Neural cell (in vitro differentiated cells): Measurements from ENCODE around the gene PPM1H. TPM values are rescaled to one million over a fixed set of nuclear protein-coding genes. Genes with fewer than 3 reads are reported as not detected.

ENCODE experiments used
- H2AFZ ChIP-seq: fragments of 200-600, 300-800 bp; sonication (generic), shearing (Covaris generic); 2 replicates; pipeline ENCODE4 v1.6.0; 2014; ENCODE audit warnings: low read depth, mild to moderate bottlenecking, antibody characterized with exemption, low read length, moderate library complexity
- H3F3A ChIP-seq: fragments of 200-600 bp; shearing (Covaris generic); 2 replicates; pipeline ENCODE4 v1.6.1; 2016; ENCODE audit warnings: mild to moderate bottlenecking, moderate library complexity, mixed read lengths, antibody characterized with exemption, low read length; ENCODE audit not compliant: insufficient read depth, poor library complexity, severe bottlenecking
- H3K27ac ChIP-seq: fragments of 200-600, 300-800 bp; sonication (generic), shearing (Covaris generic); 2 replicates; pipeline ENCODE4 v1.5.1; 2014; ENCODE audit warnings: mild to moderate bottlenecking, low read length, moderate library complexity
- H3K27me3 ChIP-seq: fragments of 300-800, 200-600 bp; sonication (generic), shearing (Covaris generic); 2 replicates; pipeline ENCODE4 v1.6.0; 2014; ENCODE audit warnings: mild to moderate bottlenecking, low read depth, low read length, moderate library complexity; ENCODE audit not compliant: insufficient read depth
- H3K36me3 ChIP-seq: fragments of 300-800, 200-600 bp; sonication (generic), shearing (Covaris generic); 2 replicates; pipeline ENCODE4 v1.5.1; 2014; ENCODE audit warnings: mild to moderate bottlenecking, antibody characterized with exemption, low read length, moderate library complexity; ENCODE audit not compliant: insufficient read depth
- H3K4me2 ChIP-seq: fragments of 300-800, 200-600 bp; sonication (generic), shearing (Covaris generic); 2 replicates; pipeline ENCODE4 v1.6.0; 2014; ENCODE audit warnings: mild to moderate bottlenecking, low read length
- H3K4me3 ChIP-seq: fragments of 300-800, 200-600 bp; sonication (generic), shearing (Covaris generic); 2 replicates; pipeline ENCODE4 v1.5.1; 2014; ENCODE audit warnings: mild to moderate bottlenecking, low read length, moderate library complexity
- H3K79me2 ChIP-seq: fragments of 200-600 bp; shearing (Covaris generic); replicated peaks from 2 replicates; pipeline ENCODE4 v1.6.0; 2014; ENCODE audit warnings: mild to moderate bottlenecking, low read length, moderate library complexity; ENCODE audit not compliant: insufficient read depth
- H3K9ac ChIP-seq: fragments of 300-800, 200-600 bp; sonication (generic), shearing (Covaris generic); 2 replicates; pipeline ENCODE4 v1.6.1; 2016; ENCODE audit warnings: mild to moderate bottlenecking, low read length, mixed read lengths
- H3K9me2 ChIP-seq: fragments of 200-600 bp; shearing (Covaris generic); 2 replicates; pipeline ENCODE4 v1.6.1; 2016; ENCODE audit warnings: mild to moderate bottlenecking, low read length, mixed read lengths; ENCODE audit not compliant: insufficient read depth
- H3K9me3 ChIP-seq: fragments of 200-600, 300-800 bp; sonication (generic), shearing (Covaris generic); 2 replicates; pipeline ENCODE4 v1.6.1; 2016; ENCODE audit warnings: mild to moderate bottlenecking, mixed run types, low read length, moderate library complexity, mixed read lengths
- H4K20me1 ChIP-seq: fragments of 200-600 bp; shearing (Covaris generic); 2 replicates; pipeline ENCODE4 v1.6.1; 2016; ENCODE audit warnings: mild to moderate bottlenecking, mixed run types; ENCODE audit not compliant: insufficient read depth
- EP300 ChIP-seq: fragments of 450-650 bp; conservative IDR thresholded peaks from 2 replicates; pipeline ENCODE4 v1.6.1; 2014; ENCODE audit warnings: antibody characterized with exemption, mild to moderate bottlenecking, moderate library complexity; ENCODE audit not compliant: poor library complexity, severe bottlenecking
- EZH2 ChIP-seq: fragments of 200-600, 300-800 bp; shearing (Covaris generic), sonication (generic); IDR thresholded peaks from 2 replicates; pipeline ENCODE4 v1.6.1; 2014; ENCODE audit warnings: antibody characterized with exemption, low read length, borderline replicate concordance, mild to moderate bottlenecking; ENCODE audit not compliant: insufficient read depth, poor library complexity, severe bottlenecking
- MXI1 ChIP-seq: fragments of 450-650 bp; conservative IDR thresholded peaks from 2 replicates; pipeline ENCODE4 v1.6.1; 2014; ENCODE audit warnings: antibody characterized with exemption, mild to moderate bottlenecking; ENCODE audit not compliant: poor library complexity, severe bottlenecking
- POLR2AphosphoS5 ChIP-seq: IDR thresholded peaks from 2 replicates; pipeline ENCODE4 v1.6.1; 2012
- RAD21 ChIP-seq: fragments of 450-650 bp; conservative IDR thresholded peaks from 2 replicates; pipeline ENCODE4 v1.6.1; 2014; ENCODE audit warnings: antibody characterized with exemption, mild to moderate bottlenecking, moderate library complexity
- SMC3 ChIP-seq: fragments of 450-650 bp; conservative IDR thresholded peaks from 2 replicates; pipeline ENCODE4 v1.6.1; 2014; ENCODE audit warnings: antibody characterized with exemption, mild to moderate bottlenecking, moderate library complexity; ENCODE audit not compliant: poor library complexity
- TAF1 ChIP-seq: IDR thresholded peaks from 2 replicates; pipeline ENCODE4 v1.6.1; 2012; ENCODE audit warnings: low read depth
- polyA plus RNA-seq: library from polyadenylated mRNA; depleted of rRNA; stranded (reverse); fragments of >200 nt; gene quantifications from 2 replicates; pipeline ENCODE4 v1.2.3, GENCODE V29; 2014
- TF ChIP-seq, protein P1 (sequence below): IDR thresholded peaks from 2 replicates; pipeline ENCODE4 v1.6.1; 2012; ENCODE audit warnings: borderline replicate concordance
- TF ChIP-seq, protein P2 (sequence below): fragments of 450-650 bp; IDR thresholded peaks from 2 replicates; pipeline ENCODE4 v1.5.1; 2014; ENCODE audit warnings: antibody characterized with exemption, mild to moderate bottlenecking, moderate library complexity; ENCODE audit not compliant: poor library complexity, severe bottlenecking

The PPM1H gene
- polyA plus RNA-seq, 1 donor from 2014 or later, result 3.9 TPM

DNA sequence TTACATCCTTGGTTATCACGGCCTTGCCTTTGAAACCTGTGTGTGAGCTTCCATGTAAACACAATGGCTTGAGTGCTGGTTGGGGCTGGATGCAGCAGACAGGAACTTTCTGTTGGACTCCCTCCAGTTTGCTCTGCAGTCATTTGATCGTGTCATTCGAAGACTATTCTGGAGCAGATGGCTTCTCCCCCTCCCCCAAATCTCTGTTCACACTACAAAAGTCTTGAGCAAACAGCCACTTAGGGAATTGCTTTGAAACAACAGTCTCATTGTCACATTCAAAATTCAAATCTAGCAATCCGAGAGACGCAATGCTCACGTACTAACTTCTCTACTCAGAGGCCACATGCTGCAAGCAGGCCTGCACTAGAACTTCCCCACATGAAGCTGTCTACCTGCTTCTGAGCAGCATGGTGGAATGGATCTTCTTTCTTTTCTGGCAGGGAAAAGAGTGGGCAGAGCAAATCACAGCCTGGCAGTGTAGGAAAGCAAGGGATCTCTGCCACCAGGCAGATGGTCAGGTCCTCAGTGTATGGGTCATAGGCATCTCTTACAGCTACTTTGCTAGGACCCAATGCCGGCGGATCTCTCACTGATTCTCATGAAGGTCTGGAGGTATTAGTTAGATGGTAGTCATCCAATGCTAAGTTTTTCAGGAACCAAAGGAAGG, 214.2 kb downstream of the PPM1H start:
- no peaks in the 10 kb centered on the region for H4K20me1 ChIP-seq
- no peak overlapping the region for H3K4me2 ChIP-seq
- no peaks in the 10 kb centered on the region for H3K27me3 ChIP-seq
- H3K9me3 ChIP-seq, result no peaks in the 10 kb centered on the region
- no peak overlapping the region for H3K27ac ChIP-seq
- no peaks in the 10 kb centered on the region for H3K9me2 ChIP-seq
- H2AFZ ChIP-seq, result no peak overlapping the region
- H3F3A ChIP-seq, result no peaks in the 10 kb centered on the region
- no peak overlapping the region for H3K9ac ChIP-seq
- H3K79me2 ChIP-seq, result no peaks in the 10 kb centered on the region
- no peak overlapping the region for H3K4me3 ChIP-seq
- TF ChIP-seq EP300, result no peak
- TF ChIP-seq, protein P1, sequence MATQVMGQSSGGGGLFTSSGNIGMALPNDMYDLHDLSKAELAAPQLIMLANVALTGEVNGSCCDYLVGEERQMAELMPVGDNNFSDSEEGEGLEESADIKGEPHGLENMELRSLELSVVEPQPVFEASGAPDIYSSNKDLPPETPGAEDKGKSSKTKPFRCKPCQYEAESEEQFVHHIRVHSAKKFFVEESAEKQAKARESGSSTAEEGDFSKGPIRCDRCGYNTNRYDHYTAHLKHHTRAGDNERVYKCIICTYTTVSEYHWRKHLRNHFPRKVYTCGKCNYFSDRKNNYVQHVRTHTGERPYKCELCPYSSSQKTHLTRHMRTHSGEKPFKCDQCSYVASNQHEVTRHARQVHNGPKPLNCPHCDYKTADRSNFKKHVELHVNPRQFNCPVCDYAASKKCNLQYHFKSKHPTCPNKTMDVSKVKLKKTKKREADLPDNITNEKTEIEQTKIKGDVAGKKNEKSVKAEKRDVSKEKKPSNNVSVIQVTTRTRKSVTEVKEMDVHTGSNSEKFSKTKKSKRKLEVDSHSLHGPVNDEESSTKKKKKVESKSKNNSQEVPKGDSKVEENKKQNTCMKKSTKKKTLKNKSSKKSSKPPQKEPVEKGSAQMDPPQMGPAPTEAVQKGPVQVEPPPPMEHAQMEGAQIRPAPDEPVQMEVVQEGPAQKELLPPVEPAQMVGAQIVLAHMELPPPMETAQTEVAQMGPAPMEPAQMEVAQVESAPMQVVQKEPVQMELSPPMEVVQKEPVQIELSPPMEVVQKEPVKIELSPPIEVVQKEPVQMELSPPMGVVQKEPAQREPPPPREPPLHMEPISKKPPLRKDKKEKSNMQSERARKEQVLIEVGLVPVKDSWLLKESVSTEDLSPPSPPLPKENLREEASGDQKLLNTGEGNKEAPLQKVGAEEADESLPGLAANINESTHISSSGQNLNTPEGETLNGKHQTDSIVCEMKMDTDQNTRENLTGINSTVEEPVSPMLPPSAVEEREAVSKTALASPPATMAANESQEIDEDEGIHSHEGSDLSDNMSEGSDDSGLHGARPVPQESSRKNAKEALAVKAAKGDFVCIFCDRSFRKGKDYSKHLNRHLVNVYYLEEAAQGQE, result no peak
- no peak for TF ChIP-seq MXI1
- TF ChIP-seq POLR2AphosphoS5, result no peak
- no peak for TF ChIP-seq SMC3
- no peaks in the 10 kb centered on the region for H3K36me3 ChIP-seq

DNA sequence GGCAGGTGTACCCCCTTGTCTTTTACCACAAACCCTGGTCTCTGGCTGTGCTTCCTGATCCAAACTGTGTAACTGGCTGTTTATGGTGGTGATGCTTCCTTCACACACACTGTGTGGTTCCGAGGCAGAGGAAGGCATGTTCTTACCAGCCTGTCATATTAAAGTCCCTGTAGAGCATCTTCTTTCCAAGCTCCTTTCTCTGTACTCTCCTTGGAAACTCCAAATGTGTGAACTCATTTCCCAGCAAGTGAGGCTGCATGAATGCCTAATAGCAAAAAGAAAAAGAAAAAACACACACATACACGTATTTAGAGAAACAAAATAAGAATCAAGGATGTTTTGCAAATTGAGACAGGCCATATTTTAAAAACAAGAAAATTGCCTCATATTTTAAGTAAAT, 214.9 kb downstream of the PPM1H start:
- no peaks in the 10 kb centered on the region for H3F3A ChIP-seq
- H3K36me3 ChIP-seq, result no peaks in the 10 kb centered on the region
- H3K9ac ChIP-seq, result no peak overlapping the region
- no peaks in the 10 kb centered on the region for H4K20me1 ChIP-seq
- no peak overlapping the region for H3K4me2 ChIP-seq
- no peak overlapping the region for H3K27ac ChIP-seq
- no peaks in the 10 kb centered on the region for H3K9me2 ChIP-seq
- TF ChIP-seq EZH2 (no peak), POLR2AphosphoS5 (no peak), SMC3 (no peak), RAD21 (no peak), TAF1 (no peak)
- TF ChIP-seq, protein P1, result no peak
- TF ChIP-seq, protein P2, sequence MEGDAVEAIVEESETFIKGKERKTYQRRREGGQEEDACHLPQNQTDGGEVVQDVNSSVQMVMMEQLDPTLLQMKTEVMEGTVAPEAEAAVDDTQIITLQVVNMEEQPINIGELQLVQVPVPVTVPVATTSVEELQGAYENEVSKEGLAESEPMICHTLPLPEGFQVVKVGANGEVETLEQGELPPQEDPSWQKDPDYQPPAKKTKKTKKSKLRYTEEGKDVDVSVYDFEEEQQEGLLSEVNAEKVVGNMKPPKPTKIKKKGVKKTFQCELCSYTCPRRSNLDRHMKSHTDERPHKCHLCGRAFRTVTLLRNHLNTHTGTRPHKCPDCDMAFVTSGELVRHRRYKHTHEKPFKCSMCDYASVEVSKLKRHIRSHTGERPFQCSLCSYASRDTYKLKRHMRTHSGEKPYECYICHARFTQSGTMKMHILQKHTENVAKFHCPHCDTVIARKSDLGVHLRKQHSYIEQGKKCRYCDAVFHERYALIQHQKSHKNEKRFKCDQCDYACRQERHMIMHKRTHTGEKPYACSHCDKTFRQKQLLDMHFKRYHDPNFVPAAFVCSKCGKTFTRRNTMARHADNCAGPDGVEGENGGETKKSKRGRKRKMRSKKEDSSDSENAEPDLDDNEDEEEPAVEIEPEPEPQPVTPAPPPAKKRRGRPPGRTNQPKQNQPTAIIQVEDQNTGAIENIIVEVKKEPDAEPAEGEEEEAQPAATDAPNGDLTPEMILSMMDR, result no peak
- no peaks in the 10 kb centered on the region for H3K79me2 ChIP-seq
- H3K9me3 ChIP-seq, result no peaks in the 10 kb centered on the region
- no peak overlapping the region for H2AFZ ChIP-seq
- no peak overlapping the region for H3K4me3 ChIP-seq
- H3K27me3 ChIP-seq, result no peaks in the 10 kb centered on the region
